SHP77 treated with DMSO at 0.1 percent for 48 hours (cell line): Measurements from ENCODE around the gene SSTR4.
"Not testable (repeated sequence)": the region's sequence is repeated elsewhere in the genome, so short reads cannot be mapped to it uniquely, and the experiment has no call there.

Experiments
- DNase-seq: peaks from one replicate; lab custom pipeline; 2025; lab: John Stamatoyannopoulos, UW

The SSTR4 gene

DNA sequence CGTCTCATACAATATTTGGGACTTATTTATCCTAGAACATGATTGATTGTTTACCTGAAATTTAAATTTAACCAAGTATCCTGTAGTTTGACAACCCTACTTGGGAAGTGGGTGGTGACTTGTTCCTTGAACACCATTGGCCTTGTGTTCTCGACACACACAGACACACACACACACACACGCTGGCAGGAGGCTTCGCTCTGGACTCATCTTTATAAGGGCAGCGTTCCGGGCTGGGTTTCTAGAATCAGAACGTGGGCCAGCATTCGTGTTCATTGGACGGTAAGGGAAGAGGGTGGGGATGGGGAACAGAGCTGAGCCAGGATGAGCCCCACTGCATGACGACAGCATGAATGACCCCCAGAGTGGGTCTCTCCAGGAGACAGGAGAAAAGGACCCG is 16.2 kb upstream of the SSTR4 start:
- DNase-seq: no peak

GRCh38 chr20:23019403-23019802 is 15.7 kb upstream of the SSTR4 start:
- no peak for DNase-seq

DNA sequence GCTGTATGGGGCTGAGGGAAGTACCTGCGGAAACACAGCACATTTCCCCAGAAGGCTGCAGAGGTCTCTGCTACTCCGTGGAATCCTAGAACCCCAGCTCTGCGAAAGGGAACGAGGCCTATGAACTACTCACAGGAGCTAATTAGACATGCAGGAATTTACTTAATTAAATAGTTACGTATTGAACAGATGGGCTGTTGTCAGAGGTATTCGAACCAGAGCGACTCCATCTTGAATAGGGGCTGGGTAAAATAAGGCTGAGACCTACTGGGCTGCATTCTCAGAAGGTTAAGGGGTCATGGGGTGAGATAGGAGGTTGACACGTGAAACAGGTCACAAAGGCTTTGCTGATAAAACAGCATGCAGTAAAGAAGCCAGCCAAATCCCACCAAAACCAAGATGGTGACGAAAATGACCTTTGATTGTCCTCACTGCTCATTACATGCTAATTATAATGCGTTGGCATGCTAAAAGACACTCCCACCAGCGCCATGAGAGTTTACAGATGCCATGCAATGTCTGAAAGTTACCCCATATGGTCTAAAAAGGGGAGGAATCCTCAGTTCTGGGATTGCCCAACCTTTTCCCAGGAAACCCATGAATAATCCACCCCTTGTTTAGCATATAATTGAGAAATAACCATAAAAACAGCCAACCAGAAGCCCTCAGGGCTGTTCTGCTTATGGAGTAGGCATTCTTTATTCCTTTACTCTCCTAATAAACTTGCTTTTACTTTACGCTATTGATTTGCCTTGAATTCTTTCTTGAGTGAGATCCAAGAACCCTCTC is 14.7 kb upstream of the SSTR4 start:
- no peak for DNase-seq

DNA sequence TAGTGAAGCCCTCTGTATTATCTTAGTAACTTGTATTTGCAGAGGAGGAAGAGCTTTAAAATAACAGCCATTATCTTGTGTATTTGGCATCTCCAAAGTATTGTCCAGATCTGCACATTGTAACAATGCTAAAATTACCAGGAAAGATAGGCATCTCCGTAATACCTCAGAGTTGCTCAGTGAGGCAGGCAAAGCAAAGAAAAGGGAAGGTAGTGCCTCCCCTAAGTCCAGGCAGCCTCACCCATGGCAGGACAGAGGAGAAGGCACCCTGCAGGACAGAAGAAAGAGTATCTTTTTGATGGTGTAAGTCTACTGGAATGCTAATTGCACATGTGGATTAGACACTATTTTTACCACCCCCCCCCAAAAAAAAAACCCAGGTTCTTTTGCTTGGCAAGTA is 13.6 kb upstream of the SSTR4 start:
- no peak for DNase-seq

GRCh38 chr20:23021951-23022350 is 13.2 kb upstream of the SSTR4 start:
- DNase-seq: no peak

DNA sequence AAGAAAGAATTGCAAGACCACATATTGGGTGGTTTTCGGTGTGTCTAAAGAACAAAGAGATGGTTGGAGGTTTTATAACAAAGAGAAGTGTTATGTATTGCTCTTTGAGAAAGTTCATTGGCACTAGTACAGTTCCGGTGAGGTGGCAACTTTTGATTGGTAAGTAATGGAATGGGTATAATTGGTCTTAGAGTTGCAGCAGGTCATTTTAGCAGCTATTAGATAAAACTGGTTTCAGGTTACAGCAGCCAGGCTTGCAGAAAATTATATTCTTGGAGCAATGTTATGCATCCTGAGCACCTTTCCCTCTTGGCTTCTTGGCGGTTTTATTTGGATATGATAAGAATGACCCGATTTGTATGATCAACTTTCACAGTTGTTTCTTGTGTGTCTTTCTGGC is 12.3 kb upstream of the SSTR4 start:
- DNase-seq: no peak

GRCh38 chr20:23023621-23024177 is 11.4 kb upstream of the SSTR4 start:
- no peak for DNase-seq

DNA sequence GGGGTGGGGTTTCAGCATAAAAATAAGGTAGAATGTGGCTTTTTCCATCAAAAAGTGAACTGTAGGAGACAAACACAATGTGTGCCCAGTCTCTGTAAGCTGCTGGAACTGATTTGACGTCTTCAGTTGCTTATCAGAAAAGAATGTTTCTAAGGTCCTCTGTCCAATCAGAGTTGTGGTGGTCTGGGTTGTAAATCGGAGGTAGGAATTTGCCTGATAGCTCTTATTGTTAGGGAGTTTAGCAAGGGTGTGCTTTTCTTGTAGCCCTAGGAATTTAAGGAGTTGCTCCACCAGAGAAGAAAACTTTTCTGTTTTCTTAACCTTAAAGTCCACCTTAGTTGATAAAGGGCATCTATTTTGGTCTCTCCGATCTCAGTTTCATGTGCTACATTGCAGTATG is 10.4 kb upstream of the SSTR4 start:
- DNase-seq: no peak

DNA sequence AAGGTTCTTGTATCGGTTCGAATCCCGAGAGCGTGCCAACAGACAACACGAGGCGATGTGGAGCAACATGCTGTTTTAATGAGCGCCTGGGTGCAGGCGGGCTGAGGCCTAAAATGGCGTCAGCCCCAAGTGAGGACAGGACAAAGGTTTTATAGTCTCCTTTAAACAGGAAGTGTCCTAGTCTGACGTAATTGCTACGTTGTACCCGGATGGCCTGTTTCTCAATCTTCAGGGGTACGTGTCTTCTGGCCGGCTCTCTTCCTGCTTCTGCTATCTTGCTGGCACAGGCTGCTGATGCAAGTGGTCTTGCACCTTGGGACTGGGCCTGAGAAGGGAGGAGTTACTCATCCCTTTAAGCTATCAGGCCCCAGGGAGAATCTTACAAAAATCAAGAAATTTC is 9.6 kb upstream of the SSTR4 start:
- DNase-seq: not testable (repeated sequence)

- DNase-seq: no peak
Measured at GRCh38 chr20:23027721-23028120, 7.4 kb upstream of the SSTR4 start.

DNA sequence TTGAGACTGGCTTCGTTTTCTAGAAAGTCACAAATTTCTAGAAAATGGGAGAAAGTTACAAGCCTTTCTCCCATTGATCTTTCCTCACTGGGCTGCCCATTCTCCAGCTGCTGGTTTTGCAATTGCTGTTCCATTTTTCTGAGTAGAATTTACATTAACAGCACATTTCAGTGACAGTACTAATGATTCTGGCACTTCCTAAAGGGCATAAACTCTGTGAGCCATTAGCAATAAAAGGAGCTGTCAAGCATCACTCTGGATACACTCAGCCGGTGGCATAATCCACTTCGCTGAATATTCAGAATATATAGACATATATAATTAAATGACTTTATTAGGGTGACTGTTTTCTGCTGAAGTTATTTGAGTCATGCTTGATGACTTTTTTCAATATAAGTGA is 6.7 kb upstream of the SSTR4 start:
- DNase-seq: no peak

- DNase-seq: no peak
Measured at GRCh38 chr20:23029324-23029723, 5.8 kb upstream of the SSTR4 start.

DNA sequence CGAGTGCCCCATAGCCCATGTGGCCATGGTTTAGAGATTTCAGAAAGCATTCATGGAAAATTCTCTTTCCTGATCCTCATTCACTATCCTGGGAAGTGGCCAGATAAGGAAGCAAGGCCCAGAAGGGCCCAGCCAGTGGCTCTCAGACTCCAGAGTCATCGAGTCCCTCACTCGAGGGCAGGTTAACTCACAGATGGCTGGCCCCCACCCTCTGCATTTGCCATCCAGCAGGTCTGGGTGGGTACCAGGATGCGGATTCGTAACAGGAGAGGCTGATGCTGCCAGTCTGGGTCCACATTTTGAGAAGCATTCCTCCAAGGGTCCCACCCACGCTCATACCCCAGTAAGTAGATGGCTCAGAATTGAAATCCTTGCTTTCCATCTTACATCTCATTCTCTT is 3.8 kb upstream of the SSTR4 start:
- DNase-seq: no peak

DNA sequence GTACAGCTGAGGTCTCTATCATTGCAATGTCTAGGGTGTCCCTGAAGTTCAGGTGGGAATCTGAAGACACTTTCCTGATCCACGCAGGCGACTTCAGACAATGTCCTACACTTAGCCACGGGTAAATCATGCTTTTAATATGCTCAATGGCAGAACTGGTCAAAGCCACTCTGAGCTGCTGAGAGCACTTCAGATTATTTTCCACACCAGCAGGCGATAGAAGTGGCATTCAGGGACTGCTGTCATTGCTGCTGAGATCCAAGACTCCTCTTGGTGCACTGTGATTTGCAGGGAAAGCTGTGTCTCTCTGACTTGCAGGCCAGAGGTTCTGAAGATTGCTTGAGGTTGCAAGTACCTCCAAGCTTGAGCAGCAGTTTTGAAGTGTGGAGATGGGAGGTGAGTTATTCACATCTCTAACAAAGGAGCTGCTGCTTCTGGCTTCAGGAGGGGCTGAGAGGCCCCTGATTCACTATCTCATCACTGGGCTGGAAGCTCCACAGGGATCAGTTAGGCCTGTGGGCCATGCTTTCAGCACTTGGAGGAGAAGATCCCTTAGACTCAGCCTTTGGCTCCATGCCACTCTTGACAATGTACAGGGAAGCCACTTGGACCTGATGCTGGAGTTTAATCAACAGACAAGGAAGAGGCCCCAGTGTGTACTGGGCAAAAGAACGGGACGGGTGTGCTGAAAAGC is 2.9 kb upstream of the SSTR4 start:
- DNase-seq: no peak

GRCh38 chr20:23032750-23033078 is 2.4 kb upstream of the SSTR4 start:
- DNase-seq: no peak

DNA sequence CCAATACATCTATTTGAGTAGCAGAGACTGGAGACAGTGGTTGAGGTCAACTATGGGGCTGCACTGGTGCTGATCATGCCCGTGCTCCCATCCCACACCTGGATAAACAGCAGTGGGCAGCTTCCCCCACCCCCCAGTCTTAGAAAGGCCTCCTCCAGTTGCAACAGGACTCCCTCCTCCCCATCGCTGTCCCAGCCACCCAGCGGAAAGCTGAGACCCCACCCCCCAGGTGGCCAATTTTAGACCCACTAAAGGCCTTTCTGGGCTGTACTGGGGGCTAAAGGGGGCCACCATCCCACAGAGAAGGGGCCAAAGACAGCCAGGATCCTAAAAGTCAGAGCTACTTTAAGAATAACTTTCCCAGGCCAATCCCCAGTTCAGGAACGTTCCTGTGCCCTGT is 1.2 kb upstream of the SSTR4 start:
- DNase-seq: no peak

- no peak for DNase-seq
Measured at GRCh38 chr20:23035731-23036130, 619 bp downstream of the SSTR4 start.

DNA sequence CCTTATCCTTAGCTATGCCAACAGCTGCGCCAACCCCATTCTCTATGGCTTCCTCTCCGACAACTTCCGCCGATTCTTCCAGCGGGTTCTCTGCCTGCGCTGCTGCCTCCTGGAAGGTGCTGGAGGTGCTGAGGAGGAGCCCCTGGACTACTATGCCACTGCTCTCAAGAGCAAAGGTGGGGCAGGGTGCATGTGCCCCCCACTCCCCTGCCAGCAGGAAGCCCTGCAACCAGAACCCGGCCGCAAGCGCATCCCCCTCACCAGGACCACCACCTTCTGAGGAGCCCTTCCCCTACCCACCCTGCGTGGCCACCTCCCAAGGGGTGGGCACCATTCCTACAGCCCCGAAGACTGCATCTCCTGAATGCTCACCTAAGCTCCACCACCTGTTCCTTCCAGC is 1.3 kb downstream of the SSTR4 start:
- no peak for DNase-seq

DNA sequence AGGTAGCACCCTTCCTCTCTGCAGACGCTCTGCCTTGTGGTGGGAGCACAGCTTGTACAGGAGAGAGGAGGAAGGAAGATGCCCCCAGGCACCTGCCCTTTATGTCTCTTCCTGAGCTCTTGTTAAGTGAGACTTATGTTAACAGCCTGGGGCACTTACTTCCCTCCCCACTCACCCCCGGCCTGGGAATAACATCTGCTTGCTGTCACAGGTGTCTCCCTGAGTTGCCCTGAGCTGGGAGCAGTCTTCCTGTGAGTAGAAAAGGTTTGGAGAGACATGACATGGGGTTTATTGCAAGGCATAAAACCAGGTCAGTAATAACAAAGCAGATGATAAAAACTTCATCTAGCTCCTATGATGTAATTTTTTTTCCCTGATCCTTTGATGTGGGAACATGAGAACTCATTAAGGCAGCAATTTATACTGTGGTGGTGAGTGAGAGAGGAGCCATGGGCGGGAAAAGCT is 1.9 kb downstream of the SSTR4 start:
- no peak for DNase-seq

DNA sequence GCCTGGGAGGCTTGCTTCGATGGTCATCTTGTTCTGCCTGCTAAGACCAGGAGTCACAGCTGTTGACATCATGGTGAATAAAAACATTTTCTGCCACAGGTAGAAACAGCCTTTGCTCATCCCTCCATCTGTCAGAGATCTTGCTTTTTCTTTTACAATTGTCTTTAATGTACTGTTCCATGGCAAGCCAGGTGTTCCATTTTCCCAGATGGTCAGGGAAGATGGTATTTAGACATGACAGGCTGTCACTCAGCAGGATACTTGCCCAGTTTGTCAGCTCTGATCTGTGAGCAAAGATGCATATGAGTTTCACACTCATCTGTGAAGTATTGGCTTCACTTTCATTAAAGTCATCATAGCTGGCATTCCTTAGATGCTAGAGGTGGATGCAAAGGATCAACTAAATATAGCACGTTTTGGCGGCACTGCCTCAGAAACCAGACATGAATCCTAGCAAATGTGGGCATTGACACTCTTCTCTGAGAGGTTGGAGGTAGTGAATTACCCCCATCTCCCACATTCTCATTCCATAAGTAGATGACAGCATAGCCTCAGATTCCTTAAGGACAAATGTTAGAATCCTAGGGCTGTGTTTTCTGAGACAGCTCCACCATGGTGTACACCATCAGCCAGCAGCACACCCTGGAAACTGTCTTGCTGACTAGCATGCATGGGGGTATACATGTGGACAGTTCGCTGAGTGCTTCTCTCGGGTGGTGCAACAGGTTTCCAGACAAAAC is 4.2 kb downstream of the SSTR4 start:
- no peak for DNase-seq

- no peak for DNase-seq
Measured at GRCh38 chr20:23039885-23040508, 4.9 kb downstream of the SSTR4 start.

GRCh38 chr20:23042270-23042669 is 7.2 kb downstream of the SSTR4 start:
- DNase-seq: no peak
